COLO668 (cell line): ENCODE results near the gene ZC3H12D.
A peak's percentile ranks its signal among the peaks of the same experiment; 100 is the strongest.
"Not testable (repeated sequence)": the region's sequence is repeated elsewhere in the genome, so short reads cannot be mapped to it uniquely, and the experiment has no call there.

Experiments used
- DNase-seq: peaks from one replicate; lab custom pipeline; 2025; ENCODE audit not compliant: unreplicated experiment; lab: John Stamatoyannopoulos, UW

Gene ZC3H12D

DNA sequence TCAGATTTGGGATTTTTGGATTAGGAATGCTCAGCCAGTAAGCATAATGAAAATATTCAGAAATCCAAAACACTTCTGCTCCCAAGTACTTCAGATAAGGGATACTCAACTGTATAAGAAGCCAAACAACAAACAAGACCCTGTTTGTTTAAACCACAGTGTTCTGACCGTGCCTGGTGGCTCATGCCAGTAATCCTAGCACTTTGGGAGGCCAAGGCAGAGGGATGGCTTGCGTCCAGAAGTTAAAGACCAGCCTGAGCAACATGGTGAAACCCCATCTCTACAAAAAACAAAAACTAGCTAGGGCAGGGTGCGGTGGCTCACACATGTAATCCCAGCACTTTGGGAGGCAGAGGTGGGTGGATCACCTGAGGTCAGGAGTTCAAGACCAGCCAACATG is 24.6 kb downstream of the ZC3H12D start:
- not testable (repeated sequence) for DNase-seq

- no peak for DNase-seq
Measured at GRCh38 chr6:149459761-149460160, 25.1 kb downstream of the ZC3H12D start.

- no peak for DNase-seq
Measured at GRCh38 chr6:149458806-149459205, 26.0 kb downstream of the ZC3H12D start.

- DNase-seq = no peak
Measured at GRCh38 chr6:149458196-149458595, 26.6 kb downstream of the ZC3H12D start.

- no peak for DNase-seq
Measured at GRCh38 chr6:149457316-149457884, 27.4 kb downstream of the ZC3H12D start.

DNA sequence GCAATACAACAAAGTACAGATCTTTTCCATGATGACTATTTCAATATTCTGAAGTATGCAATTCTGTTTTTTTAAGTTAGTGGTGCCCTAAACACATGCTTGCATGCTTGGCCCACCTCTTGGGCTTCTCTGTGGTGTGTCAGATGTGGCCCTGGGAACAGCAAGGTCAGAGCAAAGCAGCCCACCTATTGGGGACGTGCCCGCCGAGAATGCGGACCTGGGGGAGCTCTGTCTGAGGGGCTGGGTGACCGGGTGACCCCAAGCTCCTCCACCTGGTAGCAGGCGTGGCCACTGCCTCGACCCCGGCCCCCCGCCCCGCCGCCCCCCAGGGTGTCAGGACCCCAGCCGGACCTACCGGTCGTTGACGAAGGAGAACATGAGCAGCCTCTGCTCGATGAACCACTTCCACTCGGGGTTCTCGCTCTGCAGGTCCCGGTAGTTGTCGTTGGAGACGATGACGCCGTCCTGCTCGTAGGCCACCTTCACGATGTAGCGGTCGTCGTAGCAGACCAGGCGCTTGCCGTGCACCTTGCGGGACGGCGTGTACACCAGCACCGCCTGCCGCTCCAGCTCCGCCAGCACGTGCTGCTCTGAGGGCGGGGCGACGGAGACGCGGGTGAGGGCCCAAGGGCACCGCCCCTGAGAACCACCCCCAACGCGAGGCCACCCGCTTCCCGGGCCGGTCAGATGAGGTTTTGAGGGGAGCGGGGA is 28.3 kb downstream of the ZC3H12D start:
- no peak for DNase-seq

DNA sequence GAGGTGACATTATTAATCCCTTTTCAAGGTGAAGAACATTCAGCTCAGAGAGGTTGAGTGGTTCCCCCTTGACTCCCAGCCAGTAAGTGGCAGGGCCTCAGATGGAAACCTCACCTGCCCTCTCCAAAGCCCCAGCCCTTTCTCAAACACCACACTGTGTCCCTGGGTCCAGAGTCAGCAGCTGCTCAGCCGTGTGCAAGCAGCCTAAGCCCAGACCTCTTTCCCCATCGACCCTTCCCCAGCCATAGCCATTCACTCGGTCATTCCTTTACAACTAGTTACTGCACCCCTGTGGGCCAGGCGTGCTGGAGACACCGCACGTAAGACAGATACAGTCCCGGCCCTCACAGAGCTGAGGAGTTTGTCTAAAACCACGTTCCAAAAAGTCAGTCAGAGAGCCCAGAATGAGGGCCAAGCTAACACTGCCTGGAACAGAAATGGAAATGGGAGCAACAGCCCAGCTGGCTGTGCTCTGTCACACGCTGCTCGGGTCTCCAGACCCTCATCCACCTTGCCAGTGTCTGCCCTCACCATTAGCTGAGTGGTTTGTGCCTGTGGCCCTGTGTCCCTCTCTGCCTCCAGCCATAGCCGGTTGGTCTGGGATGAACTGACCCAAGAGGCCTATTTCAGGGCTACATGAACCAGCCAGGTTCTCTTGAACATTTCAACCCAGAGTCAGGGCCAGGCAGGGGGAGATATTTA is 29.6 kb downstream of the ZC3H12D start:
- DNase-seq = no peak

GRCh38 chr6:149454346-149454848 is 30.4 kb downstream of the ZC3H12D start:
- no peak for DNase-seq

DNA sequence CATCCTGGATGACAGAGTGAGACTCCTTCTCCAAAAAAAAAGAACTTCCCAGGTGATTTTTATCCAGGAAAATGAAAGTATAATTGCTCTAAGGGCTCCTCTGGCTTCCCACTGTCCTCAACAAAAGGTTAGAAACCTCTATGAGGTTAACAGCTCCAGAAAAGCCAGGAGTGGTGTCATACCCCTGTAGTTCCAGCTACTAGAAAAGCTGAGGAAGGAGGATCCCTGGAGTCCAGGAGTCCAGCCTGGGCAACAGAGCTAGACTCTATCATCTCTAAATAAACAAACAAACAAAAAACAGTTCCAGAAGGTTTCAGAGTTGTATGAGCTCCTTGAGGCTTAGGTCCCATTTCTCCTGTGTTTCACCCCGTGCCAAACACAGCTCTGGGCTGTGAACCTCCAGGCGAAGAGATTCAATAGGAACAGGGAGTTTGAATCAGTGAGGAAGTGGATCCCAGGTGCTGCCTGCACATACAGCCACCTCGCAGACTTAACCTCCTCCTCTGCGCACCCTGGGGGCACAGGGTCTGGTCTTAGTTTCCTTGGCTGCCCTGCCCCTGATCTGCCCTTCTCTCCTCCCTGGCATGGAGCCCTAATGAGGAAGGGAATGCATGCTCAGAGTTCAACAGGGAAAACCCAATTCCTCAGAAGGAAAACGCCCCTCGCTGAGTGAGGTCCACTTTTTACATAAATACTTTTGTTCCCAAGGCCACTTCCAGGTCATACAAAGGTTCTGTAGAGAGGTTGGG is 31.0 kb downstream of the ZC3H12D start:
- DNase-seq = no peak

GRCh38 chr6:149452037-149452939 is 32.5 kb downstream of the ZC3H12D start:
- no peak for DNase-seq

DNA sequence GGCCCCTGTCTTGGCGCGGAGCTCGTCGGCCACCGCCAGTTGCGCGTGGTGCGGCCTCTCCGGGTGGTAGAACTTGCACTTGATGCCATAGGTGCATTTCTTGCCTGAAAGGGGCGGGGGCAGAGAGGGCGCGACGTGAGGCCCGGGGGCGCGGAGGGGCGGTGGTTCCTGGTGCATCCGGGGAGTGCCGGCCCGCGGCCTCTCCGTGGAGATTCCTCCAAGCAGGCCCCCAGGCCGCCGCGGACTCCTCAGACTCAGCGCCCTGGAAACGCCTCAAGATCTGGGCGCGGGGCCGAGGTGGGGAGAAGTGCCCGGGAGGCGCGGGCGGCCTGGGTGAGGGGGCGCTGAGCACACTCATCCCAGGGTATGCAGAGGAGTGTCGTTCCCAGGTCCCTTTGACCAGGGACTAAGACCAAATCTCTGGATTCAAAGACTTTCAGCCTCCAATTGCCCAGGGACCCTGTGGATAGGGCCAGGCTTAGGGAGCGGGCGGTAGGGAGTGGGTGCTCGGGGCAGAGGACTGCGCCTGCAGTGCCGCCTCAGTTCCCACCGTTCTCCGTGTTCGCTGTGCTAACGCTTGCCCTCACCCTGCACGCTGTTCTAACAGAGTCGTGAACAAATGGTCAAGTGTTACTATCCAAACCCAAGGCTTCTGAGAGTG is 33.3 kb downstream of the ZC3H12D start:
- DNase-seq = no peak

DNA sequence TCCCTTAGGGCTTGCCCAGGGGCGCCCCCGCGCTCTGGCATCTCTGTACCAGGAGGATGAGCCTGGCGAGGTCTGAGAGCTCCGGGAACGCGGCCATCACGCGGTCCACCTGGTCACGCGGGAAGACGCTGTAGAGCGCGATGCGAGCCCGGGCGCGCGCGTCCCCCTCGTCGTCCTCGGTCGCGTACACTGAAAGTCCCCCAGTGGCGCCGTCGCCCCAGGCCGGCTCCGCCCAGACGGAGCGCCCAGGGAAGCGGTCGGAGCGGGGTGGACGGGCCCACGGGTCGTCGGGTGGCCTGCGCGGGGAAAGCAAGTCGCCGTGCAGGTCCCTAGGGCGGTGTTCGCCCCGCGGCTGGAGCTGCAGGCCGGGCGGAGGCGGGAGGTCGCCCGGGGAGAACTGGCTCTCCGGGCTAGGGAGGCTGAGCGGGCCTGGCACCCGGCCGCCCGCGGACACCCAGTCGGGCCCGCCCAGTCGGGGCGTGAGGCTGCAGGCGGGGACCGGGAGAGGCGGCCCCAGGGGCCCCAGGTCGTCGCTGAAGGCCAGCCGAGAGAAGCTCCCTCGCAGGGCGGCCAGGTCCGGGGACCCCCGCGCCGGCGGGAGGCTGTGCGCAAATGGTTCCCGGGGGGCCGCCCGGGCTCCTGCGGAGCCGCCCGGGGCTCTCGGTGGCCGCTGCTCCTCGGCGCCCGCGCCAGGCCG is 34.0 kb downstream of the ZC3H12D start:
- DNase-seq = peak; percentile 47

- no peak for DNase-seq
Measured at GRCh38 chr6:149449831-149450678, 34.8 kb downstream of the ZC3H12D start.

DNA sequence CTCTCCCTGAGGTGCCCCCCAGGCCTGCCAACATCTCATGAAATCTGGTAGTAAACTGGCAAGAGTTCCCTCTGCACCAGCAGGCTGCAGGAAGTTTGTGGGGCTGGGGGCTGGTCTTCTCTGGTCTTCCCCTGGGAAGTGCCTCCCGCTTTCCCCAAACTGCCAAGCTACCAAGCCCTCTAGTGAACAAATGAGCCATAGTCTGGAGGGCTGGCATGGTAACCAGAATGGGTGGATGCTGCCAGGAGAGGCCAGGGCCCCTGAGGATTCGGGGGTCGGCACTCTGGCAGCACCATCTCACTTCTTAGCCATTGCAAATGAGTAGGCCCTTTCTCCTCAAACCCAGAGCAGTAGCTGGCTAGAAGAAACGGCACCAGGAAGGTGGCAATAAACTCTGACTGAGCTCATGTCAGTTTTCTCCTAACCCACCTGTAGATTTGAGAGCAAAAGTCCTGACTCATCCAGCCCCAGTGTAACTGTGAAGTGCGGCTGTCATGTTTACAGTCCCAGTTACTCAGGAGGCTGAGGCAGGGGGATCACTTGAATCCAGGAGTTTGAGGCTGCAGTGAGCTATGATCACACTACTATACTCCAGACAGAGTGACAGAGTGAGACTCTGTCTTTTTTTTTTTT is 35.9 kb downstream of the ZC3H12D start:
- DNase-seq = no peak

- no peak for DNase-seq
Measured at GRCh38 chr6:149446791-149447376, 37.9 kb downstream of the ZC3H12D start.

GRCh38 chr6:149445573-149445972 is 39.2 kb downstream of the ZC3H12D start:
- no peak for DNase-seq

DNA sequence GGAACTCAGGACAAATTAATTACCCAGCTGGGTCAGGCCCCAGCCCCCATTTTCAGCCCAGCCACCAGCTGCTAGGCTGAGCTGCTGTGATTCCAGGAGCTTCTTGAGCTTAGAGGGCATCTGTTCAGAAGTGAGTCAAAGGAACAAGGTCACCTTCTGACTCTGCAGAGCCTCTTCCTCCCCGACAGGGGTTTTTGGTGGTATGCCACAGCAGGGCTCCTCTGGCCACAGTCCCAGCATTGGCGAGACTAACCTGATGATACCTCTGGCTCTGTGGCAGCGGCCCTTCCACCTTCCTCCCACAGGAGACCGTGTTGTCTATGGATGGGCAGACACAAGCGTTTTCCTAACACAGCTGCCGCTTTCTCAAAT is 39.7 kb downstream of the ZC3H12D start:
- no peak for DNase-seq
